ENCODE data around the gene CDYL2.
"Not testable (repeated sequence)": the region's sequence is repeated elsewhere in the genome, so short reads cannot be mapped to it uniquely, and the experiment has no call there.

The CDYL2 gene

GRCh38 chr16:80650281-80650680, 154.1 kb downstream of the CDYL2 start:
- DNase-seq; intact Hi-C loops (cut with DNase I): not testable (repeated sequence)

DNA sequence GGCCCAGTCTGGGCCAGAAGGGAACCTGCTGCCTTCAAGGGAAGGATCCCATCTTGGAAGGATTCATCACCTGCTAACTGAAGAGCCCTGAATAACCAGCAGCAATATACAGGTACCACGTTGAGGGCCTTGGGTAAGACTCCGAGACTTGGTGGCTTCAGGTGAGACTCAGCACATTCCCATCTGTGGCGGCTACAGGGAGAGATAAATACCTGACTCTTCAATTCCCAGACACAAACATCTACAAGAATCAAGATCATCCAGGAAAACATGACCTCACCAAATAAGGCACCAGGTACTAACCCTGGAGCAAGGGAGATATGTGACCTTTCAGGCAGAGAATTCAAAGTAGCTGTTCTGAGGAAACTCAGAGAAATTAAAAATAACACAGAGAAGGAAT, 164.1 kb downstream of the CDYL2 start:
- DNase-seq, result no peak
- intact Hi-C loops (cut with DNase I), result no loop called here

DNA sequence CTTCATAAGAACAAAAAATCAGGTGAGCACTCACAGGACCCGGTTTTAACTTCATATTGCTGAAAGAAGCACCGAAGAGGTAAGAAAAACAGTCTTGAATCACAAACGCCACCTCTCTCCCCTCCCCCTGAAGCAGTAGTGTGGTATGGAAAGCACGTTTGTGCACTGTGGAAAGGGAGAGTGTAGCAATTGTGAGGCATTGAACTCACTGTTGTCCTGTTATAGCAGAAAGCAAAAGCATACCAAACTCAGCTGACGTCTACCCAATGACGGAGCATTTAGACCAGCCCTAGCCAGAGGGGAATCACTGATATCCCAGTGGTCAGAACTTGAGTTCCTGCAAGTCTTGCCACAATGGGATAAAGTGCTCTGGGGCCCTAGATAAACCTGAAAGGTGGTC, 164.8 kb downstream of the CDYL2 start:
- DNase-seq, result no peak

GRCh38 chr16:80637621-80638020, 166.8 kb downstream of the CDYL2 start:
- intact Hi-C loops (cut with DNase I), result no loop called here

More for the DNA sequence above, 164.8 kb downstream of the CDYL2 start:
- intact Hi-C loops (cut with DNase I), result no loop called here

DNA sequence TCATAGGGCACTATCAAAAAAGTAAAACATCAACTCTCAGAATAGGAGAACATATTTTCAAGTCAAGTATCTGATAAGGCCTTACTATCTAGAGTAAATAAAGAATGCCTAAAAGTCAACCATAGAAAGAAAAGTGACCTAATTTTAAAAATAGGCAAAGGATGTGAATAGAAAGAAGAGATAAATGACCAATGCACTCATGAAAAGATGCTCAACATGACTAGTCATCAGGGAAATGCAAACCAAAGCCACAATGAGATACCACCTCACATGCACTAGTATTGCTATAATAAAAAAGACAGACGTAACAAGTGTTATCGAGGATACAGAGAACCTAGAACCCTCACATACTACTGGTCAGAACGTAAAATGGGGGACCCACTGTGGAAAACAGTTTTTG, 172.8 kb downstream of the CDYL2 start:
- intact Hi-C loops (cut with DNase I), result no loop called here
- DNase-seq, result no peak

More at GRCh38 chr16:80637621-80638020, 166.8 kb downstream of the CDYL2 start:
- DNase-seq, result no peak

- intact Hi-C loops (cut with DNase I), result no loop called here
- no peak for DNase-seq
Observed at GRCh38 chr16:80628254-80628653, 176.1 kb downstream of the CDYL2 start.

- intact Hi-C loops (cut with DNase I), result no loop called here
- no peak for DNase-seq
Observed at GRCh38 chr16:80627108-80627507, 177.3 kb downstream of the CDYL2 start.

DNA sequence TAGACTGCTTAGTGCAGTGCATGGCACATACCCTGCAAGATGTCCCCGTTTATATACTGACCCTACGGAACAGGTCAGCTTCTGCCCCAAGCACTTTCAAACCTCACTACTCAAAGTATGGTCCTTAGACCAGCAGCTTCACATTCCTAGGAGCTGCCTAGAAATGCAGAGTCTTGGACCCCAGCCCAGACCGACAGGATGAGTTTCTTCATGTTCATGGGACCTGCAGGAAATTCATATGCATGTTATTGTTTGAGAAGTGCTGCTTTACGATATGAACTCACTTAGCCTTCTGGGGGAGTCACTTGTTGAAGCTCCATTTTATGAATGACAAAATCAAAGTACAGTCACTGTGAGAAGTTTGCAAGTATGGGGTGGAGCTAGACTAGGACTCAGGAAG, 181.0 kb downstream of the CDYL2 start:
- intact Hi-C loops (cut with DNase I), result no loop called here

DNA sequence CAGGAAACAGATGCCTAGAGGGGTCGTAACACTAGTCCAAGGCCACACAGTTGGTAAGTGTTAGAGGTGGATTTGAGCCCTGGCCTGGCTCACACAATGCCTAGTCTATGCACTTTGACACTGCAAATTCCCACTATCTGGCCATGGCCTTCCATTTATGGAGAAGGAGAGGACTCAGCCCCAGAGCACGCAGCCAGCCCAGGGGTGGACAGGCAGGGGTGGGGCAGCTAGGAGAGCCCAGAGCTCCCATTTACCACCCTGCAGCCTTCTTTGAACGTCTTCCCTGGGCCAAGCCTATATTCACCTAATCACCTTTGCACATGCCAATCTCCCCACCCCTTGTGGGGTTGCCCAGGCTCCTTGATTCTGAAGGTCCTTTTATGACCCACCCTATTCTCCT, 182.4 kb downstream of the CDYL2 start:
- intact Hi-C loops (cut with DNase I), result no loop called here
- DNase-seq, result no peak

More for the DNA sequence above, 181.0 kb downstream of the CDYL2 start:
- no peak for DNase-seq

GRCh38 chr16:80620736-80621605, 183.4 kb downstream of the CDYL2 start:
- no peak for DNase-seq
- intact Hi-C loops (cut with DNase I), result no loop called here

DNA sequence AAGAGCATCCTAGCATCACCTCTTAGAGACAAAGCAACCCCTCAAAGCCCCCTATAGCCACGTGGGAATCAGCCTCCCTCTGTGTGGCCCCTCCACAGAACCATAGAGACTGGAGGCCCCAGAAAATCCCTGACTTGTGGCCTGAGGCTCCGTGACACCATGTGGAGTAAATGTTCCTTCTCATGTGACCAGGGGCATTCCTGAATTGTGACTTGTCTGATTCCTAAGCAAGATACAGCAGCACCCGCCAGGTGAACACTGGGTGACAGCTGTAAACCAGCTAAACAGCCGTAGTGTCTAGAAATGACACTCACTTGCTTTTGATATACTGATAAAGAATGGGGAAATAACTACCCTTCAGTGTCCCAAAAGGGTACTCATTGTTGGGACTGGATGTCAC, 184.6 kb downstream of the CDYL2 start:
- intact Hi-C loops (cut with DNase I), result no loop called here
- DNase-seq, result no peak

- intact Hi-C loops (cut with DNase I), result no loop called here
- no peak for DNase-seq
Observed at GRCh38 chr16:80618862-80619648, 185.3 kb downstream of the CDYL2 start.

DNA sequence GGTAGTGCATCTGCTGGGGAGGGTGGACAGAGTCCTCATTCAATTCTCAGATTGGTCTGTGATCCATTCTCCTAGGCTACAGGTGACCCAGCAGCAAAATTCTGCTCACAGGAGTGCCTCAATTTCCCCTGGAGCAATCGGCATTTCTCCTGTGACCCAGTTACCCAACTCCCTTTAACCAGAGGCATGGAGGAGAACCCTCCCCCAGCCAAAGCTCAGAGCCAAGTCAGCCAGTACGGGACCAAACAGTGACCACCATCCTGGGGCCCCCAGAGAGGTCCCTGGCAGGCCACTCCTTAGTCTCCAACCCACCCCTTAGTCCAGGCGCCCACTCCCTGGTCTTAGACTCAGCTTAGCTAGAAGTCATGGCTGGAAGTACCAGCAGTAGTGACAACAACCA, 188.0 kb downstream of the CDYL2 start:
- intact Hi-C loops (cut with DNase I), result no loop called here
- no peak for DNase-seq

DNA sequence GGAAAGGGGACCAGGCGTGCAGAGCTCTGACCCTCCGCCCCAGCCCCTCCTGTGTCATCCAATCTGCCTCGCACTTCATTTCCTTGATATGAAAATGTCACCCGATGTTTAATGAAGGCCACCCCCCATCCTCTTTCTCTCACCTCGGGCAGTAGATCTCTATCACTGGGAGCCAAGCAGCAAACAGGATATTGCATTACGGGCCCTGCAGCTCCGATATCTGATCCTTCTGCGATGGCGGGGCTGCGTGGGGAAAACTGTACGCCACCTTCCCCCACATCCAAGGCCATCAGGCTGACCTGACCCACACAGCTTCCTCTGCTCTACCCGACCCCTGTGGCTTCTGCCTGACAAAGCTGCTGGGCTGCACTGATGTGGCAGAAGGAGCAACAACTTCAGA, 188.7 kb downstream of the CDYL2 start:
- no peak for DNase-seq
- intact Hi-C loops (cut with DNase I), result no loop called here

DNA sequence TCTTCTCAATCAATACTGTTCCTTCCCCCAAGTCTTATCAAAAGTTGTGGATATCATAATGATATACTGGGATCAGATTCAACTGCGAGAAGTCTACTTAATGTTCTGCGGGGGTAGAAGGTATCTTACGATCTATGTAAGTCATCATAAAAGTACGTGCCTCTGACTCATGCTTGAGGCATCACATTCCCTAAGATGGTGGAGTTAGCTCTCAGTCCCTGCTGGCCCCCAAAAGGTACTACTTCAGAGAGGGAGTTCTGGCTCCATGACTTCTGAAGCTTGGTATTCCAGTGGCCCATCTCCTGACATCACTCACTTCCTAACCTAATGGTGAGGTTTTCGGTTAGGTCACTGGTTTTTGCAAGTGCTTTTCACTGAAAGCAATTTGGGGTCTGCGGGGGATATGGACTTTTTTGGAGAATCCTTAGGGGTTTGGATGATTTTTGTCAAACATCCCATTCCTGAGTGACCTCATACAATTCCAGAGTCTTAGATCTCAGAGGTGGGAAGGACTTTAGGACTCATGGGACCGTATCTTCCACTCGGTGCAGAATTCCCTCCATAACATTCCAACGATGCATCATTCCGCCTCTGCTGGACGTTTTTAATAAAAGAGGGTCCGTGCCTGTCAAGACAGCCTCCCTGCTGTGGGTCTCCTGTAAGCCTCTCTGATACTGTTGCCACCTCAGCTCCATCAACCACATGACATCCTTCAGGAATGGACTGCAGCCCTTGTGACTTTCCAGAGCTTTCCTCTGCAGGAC, 189.3 kb downstream of the CDYL2 start:
- no peak for DNase-seq

GRCh38 chr16:80612461-80613017, 191.9 kb downstream of the CDYL2 start:
- no peak for DNase-seq
- intact Hi-C loops (cut with DNase I), result no loop called here

More for the DNA sequence above, 189.3 kb downstream of the CDYL2 start:
- intact Hi-C loops (cut with DNase I), result no loop called here

- no peak for DNase-seq
- intact Hi-C loops (cut with DNase I), result no loop called here
Observed at GRCh38 chr16:80611930-80612327, 192.5 kb downstream of the CDYL2 start.

GRCh38 chr16:80611171-80611929, 193.0 kb downstream of the CDYL2 start:
- no peak for DNase-seq

DNA sequence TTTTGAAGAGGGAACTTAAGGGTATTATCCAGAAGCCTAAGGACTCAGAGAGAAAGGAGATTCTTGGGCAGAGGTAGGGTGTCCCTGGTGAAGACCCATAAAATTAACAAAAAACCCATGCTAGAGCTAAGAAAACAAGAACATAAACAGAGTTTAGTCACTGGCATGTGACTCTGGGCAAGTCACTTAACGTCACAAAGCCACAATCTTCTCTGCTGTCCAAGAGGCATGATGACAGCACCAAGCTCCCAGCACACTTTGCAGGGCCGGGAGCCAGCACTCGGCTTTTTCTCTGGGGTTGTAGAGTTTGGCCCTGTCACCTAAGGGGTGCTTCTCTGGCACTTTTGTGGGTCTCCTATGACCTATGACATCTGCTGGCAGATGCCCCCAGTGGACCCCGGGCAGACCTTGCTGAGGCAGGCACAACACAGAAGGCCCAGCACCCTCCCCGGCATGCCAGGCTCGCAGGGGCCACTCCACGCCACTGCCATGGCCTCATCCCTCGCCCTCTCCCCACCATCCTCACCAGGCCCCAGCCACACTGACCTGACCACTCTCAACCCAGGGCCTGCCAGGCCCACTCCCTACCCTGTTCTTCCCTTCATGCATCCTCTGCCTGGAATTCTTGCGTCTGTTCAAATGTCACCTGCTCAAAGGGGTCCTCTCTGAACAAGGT, 193.8 kb downstream of the CDYL2 start:
- intact Hi-C loops (cut with DNase I), result no loop called here
- DNase-seq, result no peak

More at GRCh38 chr16:80611171-80611929, 193.0 kb downstream of the CDYL2 start:
- intact Hi-C loops (cut with DNase I), result no loop called here
